Measurements from ENCODE around the gene FAM83F.

FAM83F gene

DNA sequence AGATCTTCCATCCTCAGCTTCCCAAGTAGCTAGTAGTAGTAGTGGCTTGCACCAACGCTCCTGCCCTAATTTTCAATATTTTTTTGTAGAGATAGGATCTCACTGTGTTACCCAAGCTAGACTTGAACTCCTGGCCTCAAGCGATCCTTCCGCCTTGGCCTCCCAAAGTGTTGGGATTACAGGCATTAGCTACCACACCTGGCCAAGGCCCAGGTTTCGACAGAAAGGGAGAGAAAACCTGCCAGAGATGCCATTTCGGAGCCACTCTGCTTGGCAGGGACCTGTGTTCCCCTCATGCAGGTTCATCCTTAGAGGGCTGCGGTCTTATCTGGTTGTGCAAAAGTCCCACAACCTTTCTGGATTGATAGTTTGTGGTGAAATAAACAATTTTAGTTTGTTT lies 41.4 kb downstream of the FAM83F start:
- DNase-seq (ENCODE audit: low spot score) = no peak

DNA sequence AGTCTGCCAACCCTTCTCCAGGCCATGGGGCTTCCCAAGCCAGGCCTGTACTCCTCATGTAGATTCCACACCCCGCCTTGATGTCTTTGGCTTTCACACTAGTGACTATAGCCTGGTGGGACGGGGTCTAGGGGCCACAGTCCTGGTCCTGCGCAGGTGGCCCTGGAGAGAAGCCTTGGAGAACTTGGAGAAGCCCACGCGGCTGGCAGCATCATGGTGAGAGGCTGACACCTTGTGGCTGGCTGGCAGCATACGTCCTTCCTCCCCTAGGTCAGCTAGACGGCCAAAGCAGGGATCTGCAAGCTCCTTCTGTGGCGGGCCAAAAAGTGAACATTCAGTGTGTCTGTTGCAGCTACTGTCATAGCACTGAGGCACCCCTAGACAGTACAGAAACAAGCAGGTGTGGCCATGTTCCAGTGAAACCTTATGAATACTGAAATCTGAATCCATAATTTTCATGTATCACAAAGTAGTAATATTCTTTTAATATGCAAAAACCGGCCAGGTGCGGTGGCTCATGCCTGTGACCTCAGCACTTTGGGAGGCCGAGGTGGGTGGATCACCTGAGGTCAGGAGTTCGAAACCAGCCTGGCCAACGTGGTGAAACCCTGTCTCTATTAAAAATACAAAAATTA lies 42.0 kb downstream of the FAM83F start:
- peak; percentile 68 for DNase-seq (ENCODE audit: low spot score)

DNA sequence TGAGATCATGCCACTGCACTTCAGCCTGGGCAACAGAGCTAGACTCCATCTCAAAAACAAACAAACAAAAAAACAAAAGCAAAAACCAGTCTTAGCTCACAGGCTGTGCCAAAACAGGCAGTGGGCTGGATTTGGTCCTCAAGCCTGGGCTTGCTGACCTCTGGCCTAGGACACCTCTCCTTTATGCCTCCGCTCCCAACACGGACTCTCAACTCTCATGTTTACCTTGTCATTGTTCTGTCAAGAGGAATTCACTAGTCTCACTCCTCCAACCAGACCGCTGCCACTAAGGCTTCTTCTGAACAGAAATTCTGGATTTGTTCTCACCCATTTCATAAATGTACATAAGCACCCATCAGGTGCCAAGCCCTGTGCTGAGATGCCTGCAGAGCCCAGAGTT lies 42.6 kb downstream of the FAM83F start:
- no peak for DNase-seq (ENCODE audit: low spot score)

DNA sequence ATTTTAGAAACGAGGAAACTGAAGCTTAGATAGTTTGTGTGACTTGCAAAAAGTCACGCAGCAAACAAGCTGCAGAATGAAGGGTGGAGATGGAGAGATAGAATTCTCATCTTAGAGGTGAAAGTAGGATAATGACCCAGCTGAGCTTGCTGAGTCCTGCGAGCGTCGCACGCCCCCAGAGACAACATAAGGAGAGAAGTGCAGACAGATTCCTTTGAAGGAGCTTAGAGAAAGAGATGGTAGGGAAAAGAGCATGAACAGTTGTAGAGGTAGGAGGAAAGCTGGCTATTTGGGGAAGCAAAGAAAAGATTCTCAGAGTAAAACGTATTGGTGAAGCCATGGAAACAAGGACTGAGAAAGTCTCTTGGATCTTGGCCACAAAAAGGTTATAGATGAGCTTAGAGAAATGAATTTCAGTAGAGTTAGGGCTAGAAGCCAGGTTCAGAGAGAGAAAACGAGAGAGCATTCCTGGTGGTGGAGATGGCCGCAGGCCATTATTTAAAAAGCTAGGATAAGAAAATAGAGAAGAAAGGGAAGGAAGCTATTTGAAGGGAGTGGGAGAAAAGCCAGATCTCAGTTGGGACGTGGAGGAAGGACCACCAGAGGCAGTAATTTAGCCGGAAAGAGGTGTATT lies 44.8 kb downstream of the FAM83F start:
- no peak for DNase-seq (ENCODE audit: low spot score)

DNA sequence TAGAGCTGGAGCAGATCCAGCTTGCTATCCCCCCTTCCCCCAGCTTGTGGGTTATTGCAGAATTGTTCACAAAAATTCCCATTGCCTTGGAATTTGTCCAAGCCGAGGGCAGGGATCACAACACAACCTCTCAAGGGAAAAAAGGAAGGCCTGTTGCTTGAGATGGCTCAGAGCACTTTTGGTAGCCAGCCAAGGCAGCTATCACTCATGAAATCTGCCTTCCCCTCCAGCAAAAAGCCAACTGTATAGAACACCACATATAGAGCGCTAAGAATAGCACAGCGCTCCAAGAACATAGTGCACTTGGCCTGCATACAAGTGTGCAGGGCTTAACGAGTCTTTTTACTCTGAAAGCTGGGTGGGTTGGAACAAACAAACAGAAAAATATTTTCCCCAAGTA lies 46.2 kb downstream of the FAM83F start:
- peak; percentile 48 for DNase-seq (ENCODE audit: low spot score)

DNA sequence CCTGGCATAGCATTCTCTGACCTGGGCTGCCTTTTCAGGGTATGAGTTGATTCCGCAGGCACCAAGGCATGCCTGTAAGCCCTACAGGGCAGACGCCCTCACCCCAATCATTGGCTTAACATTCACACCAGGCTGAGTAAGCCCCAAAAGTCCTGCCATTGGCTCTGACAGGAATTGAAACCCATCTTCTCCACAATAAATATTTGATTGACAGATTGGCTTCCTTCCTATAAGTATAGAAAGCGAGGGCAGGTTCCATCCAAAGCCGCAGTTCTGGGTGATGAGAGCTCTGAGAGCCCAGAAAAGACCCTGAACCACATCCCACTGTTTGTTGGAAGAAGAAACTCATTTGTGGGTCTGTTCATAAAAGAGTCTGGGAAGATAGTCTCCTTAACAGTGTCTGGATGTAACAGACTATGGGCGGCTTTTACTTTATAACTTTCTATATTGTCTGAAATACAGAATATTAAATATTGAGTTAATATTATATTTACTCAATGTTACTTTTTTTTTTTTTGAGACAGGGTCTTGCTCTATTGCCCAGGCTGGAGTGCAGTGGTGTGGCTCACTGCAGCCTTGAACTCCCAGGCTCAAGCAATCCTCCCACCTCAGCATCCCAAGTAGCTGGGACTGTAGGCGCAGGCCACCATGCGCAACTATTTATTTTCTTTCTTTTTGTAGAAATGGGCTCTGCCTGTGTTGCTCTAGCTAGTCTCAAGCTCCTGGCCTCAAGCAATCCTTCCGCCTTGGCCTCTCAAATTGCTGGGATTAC lies 46.8 kb downstream of the FAM83F start:
- no peak for DNase-seq (ENCODE audit: low spot score)

DNA sequence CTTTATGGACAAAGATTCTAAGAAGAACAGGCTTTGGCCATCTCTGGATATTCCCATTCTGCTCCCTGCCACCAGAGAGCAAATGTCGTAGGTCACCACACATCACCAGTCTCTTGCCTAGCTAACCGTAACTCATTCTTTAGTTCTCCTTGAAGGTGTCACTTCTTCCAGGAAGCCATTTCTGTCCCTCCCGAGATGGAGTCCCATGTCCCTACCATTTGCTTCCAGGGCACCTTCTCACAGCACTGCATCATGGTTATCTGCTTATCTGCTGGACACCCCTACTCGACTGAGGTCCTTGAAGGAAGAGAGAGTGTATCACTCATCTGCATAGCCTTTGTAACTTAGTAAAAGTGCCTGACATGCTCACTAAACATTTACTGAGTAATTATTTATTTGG lies 47.6 kb downstream of the FAM83F start:
- DNase-seq (ENCODE audit: low spot score) = no peak

DNA sequence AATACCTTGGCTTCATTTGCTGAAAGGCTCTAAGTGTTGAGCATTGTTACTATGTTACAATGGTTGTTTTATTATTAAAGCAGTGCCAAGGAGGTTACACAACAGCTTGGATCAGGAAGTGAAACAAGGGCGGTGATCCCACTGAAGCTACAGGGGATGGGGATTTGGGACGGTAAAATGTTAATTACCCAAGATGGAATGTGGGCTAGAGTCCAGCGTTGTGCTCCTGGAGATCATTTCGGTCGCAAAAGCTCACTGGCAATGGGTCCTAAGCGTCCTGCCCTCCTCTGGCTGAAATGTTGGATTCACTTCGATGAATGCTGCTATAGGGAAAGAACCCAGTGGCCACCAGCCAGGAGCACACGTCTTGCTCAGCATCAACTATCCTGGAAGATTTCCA lies 48.3 kb downstream of the FAM83F start:
- no peak for DNase-seq (ENCODE audit: low spot score)

DNA sequence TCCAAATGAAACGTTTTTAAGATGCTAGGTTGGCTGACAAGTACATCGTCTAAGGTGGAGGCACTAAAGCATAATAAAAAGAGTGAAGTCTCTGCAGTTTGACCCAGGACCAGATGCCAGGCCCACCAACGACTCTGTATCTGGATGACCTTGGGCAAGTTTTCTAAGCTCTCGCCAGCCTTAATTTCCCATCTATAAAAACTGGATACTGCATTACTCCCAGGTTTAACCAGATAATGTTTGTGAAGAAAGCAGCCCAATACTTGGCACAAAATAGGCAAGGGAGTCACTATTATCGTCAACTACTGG lies 49.0 kb downstream of the FAM83F start:
- no peak for DNase-seq (ENCODE audit: low spot score)

DNA sequence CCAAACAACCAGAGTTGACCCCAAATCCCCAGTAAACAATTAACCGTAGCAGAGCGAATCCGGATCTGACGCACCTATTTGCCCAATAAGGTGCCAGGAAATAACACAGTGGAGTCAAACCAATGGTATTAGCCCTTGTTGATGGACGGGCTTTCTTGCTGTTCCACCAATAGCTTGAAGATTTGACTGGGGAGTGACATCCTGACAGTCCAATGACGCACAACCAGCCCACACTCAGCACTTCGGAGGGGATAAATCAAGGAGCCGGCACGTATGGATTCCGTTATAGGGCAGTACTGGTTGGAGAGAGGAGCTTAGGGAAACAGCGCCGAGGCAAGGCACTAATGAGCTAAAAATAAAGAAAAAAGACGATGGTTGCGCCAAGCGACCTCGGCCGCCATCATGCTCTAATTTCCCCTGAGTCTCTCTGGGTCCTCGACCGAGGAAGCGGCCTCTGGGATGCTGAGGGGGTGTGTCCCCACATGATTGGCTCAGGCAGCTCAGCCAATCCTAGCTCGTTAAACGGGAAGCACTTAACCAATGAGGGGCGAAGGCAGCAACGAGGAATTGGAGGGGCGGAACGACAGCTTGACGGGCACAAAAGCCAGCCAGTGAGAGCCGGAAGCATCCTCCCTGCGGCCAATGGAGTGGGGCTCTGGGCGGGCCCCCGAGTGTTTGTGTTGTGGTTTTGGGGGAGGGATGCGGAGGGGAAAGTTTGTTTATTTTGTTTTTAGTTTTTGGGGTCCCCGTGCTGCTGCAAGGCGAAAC lies 49.5 kb downstream of the FAM83F start:
- DNase-seq (ENCODE audit: low spot score) = peak; percentile 100

DNA sequence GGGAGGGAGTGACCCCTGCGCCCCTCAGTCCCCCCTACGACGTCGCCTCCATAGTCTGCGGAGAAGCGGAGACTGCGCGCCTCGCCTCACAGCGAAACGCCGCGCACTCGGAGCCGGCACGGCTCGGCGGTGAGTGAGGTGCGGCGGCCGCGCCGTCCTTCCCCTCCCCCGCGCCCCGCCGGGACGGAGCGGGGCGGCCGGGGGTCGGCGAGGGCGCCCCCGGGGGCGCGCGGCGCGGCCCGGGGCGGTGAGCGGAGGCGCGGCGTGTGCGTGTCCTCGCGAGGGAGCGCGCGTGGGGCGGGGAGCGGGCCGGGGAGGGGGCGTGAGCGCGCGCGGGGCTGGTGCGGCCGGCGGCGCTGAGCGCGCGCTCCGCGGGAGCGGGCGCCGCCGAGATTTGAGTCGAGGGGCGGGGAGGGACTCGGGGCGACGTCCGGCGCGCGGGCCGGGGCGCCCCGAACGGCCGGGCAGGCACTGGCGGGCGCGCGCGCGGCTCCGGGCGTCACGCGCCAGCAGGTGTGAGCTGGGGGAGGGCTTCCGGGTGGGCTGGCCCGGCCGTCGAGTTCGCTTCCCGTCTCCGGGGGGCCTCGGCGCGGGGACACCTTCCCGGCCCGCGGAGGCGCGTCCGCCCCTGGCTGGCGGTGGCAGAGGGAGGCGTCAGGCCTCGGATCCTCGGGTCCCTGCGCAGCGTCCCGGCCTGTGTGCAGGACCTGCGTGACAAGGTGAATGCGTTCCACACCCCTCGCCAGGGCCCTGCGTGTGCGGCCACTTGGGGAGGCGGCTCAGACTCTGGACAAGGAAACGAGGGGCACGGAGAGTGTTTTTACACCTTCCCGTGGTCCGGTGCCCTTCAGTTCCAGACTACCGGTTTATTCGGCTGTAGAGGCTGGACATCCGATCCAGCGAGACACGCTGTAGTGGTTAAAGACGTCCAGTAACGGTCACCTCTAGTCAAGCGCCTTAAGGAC lies 50.4 kb downstream of the FAM83F start:
- no peak for DNase-seq (ENCODE audit: low spot score)

DNA sequence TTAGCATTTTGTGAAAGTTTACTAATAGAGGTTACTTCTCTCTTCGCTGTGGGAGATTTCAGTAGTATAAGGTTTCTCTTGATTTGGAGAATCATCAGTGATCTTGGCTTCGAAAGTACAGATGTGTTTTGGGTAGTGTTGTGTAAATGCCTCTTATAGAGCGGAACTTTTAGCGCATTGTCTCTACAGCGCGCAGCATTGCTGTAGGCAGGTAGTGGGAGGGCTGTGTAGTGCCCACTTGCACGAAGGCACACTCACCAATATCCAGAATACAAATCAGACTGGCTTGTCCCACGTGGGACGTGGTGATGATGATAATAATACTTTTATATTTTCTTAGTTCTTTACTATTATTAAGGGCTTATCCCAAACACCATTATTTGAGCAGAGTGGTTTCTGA lies 51.4 kb downstream of the FAM83F start:
- DNase-seq (ENCODE audit: low spot score) = no peak

DNA sequence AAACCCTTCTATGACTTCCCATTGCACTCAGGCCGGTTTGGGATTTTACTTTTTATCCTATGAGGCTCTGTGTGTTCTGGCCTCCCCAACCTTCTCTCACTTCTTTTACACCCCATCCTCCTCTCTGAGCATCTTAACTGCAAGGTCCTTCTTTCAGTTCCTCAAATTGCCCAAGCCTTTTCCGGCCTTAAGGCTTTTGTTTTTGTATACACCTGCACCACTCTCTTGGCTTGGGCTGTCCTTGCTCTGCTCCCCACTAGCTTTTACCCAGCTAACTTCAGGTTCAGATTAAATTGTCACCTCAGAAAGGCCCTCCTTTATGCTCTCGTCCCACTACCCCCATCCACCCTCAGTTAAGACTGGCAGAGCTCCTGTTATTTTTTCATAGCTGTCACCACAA lies 55.5 kb downstream of the FAM83F start:
- DNase-seq (ENCODE audit: low spot score) = no peak

DNA sequence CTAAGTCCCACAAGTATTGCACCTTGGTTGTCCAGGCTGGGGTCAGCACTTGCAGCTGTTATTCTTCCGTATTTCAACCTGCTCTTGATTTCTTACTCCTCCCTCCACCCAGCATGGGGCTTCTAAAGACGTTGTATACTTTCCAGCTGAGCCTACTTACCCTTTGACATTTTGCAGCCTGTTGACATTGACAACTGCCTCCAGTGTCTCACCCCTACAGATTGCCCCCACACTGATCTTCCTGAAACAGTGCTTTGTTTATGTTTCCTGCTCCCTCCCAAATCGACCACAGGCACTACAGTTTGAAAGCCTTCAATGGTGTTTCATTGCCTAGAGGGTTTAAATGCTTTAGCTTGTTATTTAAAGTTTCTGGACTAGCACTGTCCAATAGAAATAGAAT lies 56.6 kb downstream of the FAM83F start:
- DNase-seq (ENCODE audit: low spot score) = no peak

DNA sequence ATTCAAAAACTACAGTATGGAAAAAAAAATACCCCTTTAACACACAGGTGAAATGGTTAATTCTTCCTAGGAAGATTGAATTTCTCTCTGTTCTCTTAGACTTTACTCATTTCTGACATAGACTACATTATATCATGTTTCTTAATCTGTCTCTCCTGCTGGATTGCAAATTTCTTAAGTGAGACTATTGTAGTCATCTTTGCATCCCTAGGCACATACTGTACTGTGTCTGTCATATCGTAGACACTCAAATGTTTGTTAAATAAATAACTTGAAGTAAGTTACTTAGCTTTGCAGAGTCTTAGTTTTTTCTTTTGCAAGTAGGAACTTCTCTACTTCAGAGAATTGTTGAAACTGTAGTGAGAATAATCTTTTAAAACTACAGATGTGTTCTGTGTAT lies 58.7 kb downstream of the FAM83F start:
- DNase-seq (ENCODE audit: low spot score) = no peak

DNA sequence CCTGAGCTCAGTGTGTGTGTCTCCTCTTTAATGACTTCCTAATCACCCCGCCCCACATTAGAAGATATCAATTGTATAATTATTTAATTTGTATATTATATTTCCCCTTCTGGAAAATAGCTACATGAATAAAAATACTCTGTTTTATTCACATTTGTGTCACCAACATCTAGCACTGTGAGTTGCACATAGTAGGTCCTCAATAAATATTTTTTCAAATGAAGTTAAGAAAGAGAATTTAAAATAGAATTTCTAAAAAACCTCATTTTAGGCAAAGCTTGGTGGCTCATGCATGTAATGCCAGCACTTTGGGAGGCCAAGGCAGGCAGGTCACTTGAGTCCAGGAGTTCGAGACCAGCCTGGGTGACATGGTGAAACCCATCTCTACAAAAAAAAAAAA lies 59.7 kb downstream of the FAM83F start:
- DNase-seq (ENCODE audit: low spot score) = no peak

DNA sequence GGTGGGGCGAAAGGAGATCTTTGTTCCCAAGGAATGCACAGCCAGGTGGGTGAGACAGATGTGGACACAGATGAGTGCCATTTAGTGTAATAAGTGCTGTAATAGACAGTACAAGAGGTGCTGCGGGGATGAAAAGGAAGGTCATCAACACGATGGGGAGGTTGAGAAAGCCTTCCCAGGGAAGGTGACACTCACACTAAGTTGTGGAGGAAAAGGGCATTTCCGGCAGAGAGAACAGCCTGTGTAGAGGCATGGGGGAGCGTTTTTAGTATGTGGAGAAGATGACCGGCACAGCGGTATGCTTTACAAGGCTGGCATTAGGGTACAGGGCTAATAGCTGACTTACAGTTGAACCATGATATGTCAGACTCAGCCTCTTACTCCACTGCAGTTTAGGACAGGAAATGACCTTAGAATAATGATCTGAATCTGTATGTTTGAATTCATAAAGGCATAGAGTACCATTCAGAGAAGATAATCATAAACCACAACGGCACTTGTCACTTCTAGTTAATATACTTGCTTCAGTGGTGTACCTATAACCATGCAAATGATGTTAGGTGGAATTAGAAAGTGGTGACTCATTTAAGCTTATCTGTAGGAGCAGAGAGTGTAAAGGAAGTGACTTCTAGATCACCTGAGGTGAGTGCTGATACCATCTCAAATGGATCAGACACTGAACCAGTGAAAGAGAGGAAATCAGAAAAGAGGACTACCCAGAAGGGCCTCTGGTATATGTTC lies 60.6 kb downstream of the FAM83F start:
- DNase-seq (ENCODE audit: low spot score) = no peak

DNA sequence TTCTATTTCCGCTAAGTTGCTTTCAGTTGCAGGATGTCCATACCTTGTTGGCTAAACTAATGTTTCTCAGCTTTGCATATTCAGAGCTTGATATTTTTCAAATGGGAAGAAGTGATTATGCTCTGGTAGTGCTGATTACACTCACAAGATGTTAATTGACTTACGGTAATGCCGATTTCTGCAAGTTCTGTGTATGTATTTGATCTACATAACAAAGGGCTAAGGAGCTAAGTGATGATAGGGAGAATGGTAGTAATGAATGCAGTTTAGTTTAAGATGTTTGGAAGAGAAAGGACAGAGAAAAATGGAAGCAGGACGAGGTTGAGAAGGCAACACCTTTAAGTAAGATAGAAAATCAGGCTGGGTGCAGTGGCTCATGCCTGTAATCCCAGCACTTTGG lies 61.4 kb downstream of the FAM83F start:
- no peak for DNase-seq (ENCODE audit: low spot score)

DNA sequence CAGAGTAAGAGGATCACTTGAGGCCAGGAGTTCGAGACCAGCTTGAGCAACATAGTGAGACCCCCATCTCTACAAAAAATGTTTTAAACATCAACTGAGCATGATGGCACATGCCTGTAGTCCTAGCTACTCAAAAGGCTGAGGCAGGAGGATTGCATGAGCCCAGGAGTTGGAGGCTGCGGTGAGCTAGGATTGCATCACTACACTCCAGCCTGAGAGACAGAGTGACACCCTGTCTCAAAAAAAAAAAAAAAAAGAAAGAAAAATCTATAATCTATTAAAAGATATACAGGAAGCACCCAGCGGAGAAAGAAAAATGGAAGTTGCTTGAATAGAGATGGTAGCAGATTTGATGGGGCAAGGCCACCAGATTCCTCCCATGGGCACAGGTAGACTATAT lies 61.8 kb downstream of the FAM83F start:
- no peak for DNase-seq (ENCODE audit: low spot score)

DNA sequence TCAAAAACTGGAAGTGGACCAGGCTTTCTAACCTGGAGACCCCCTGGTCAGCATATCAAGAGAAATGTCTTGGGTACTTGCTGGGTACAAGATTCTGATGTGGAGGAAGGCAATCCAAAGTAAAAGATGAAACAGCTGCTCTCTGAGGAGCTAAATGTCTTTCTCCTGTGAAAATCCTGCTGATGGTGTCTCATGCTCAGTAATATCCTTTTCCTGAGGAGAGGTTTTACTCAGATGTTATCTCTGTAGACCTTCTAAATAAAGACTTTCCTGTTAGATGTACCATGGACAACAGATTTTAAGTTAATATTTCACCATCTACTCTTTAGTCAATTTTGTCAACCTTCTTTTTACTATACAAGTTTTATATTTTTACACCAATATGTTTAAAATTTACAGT lies 62.9 kb downstream of the FAM83F start:
- no peak for DNase-seq (ENCODE audit: low spot score)

DNA sequence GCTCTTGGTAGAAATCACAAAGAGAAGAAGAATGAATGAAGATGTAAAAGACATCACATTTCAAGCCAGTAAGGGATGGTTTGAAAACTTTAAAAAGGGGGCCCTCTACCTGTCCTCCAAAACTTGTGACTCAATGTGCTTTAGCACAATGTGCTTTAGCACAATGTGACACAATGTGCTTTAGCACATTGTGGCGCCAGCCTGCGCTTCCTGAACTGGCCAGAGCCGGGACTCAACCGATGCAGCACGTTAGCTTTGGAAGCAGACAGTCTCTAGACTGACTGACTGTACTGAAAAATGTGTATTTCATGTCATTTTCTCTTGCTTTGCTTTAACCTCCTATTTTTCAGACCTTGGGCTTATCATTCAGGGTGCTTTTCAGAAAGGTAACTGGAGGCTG lies 63.5 kb downstream of the FAM83F start:
- DNase-seq (ENCODE audit: low spot score) = no peak
